ENCODE measurements around the gene MYO5B.

The MYO5B gene

GRCh38 chr18:49874238-49874637 is 320.7 kb downstream of the MYO5B start:
- DNase-seq = no peak

- no peak for DNase-seq
Observed at GRCh38 chr18:49869354-49869753, 325.6 kb downstream of the MYO5B start.

- DNase-seq = no peak
Observed at GRCh38 chr18:49866680-49867079, 328.3 kb downstream of the MYO5B start.

GRCh38 chr18:49865401-49865800 is 329.5 kb downstream of the MYO5B start:
- no peak for DNase-seq

GRCh38 chr18:49863769-49864621 is 331.0 kb downstream of the MYO5B start:
- DNase-seq = no peak

- DNase-seq = no peak
Observed at GRCh38 chr18:49862656-49863385, 332.1 kb downstream of the MYO5B start.

- DNase-seq = no peak
Observed at GRCh38 chr18:49861659-49862058, 333.3 kb downstream of the MYO5B start.

GRCh38 chr18:49859725-49860124 is 335.2 kb downstream of the MYO5B start:
- no peak for DNase-seq

- DNase-seq = no peak
Observed at GRCh38 chr18:49859021-49859359, 336.0 kb downstream of the MYO5B start.

- peak in 1 of 2 experiments; percentile 21 for DNase-seq
Observed at GRCh38 chr18:49858309-49859020, 336.5 kb downstream of the MYO5B start.

GRCh38 chr18:49857708-49858107 is 337.2 kb downstream of the MYO5B start:
- DNase-seq = no peak

- DNase-seq = no peak
Observed at GRCh38 chr18:49856496-49856895, 338.5 kb downstream of the MYO5B start.

GRCh38 chr18:49855711-49856415 is 339.1 kb downstream of the MYO5B start:
- no peak for DNase-seq

- no peak for DNase-seq
Observed at GRCh38 chr18:49854681-49855080, 340.3 kb downstream of the MYO5B start.

- DNase-seq = no peak
Observed at GRCh38 chr18:49853436-49853835, 341.5 kb downstream of the MYO5B start.

GRCh38 chr18:49853011-49853410 is 341.9 kb downstream of the MYO5B start:
- no peak for DNase-seq

GRCh38 chr18:49851624-49852023 is 343.3 kb downstream of the MYO5B start:
- no peak for DNase-seq

- DNase-seq = no peak
Observed at GRCh38 chr18:49850636-49851035, 344.3 kb downstream of the MYO5B start.

GRCh38 chr18:49849331-49850217 is 345.4 kb downstream of the MYO5B start:
- peak; percentile 84 to 90 for DNase-seq

GRCh38 chr18:49848115-49848514 is 346.8 kb downstream of the MYO5B start:
- no peak for DNase-seq

- DNase-seq = no peak
Observed at GRCh38 chr18:49847524-49847923, 347.4 kb downstream of the MYO5B start.

Measured in SW 1271 (cell line).